ENCODE data around the gene PHF12.

GRCh38 chr17:28950017-28950751 lies 1.1 kb downstream of the PHF12 start:
- TF ChIP-seq EZH2 (IDR thresholded peaks at IDR 0.05; ENCODE audit: low read length, missing control alignments) (no peak), CTCF (conservative IDR thresholded peaks at IDR 0.05 in 1 of 2, IDR thresholded peaks at IDR 0.05 in 1 of 2; ENCODE audit: low read depth in 1 of 2, low read length in 2 of 2) (no peak)
